Prostate gland (tissue), 2 donors: ENCODE results near the gene HAND2.

Experiments used
- POLR2AphosphoS5 ChIP-seq: sonication (generic); formaldehyde crosslinking; IDR thresholded peaks from one replicate; pipeline ENCODE4 v1.6.1; 2017; ENCODE audit warnings: antibody characterized with exemption
- TF ChIP-seq, protein P1 (sequence below), 4 experiments: fragments of 200-600 bp in 2 of 4; fragments of 450-650 bp in 2 of 4; sonication (generic) in 2 of 4; IDR thresholded peaks; 1 replicate in 3 of 4; 2 replicates in 1 of 4; pipeline ENCODE4 v1.5.1; 2016 to 2019; ENCODE audit warnings: antibody characterized with exemption in 4 of 4, mild to moderate bottlenecking in 2 of 4, moderate library complexity in 2 of 4

GRCh38 chr4:173518425-173519102 lies 11.5 kb downstream of the HAND2 start:
- TF ChIP-seq, protein P1, sequence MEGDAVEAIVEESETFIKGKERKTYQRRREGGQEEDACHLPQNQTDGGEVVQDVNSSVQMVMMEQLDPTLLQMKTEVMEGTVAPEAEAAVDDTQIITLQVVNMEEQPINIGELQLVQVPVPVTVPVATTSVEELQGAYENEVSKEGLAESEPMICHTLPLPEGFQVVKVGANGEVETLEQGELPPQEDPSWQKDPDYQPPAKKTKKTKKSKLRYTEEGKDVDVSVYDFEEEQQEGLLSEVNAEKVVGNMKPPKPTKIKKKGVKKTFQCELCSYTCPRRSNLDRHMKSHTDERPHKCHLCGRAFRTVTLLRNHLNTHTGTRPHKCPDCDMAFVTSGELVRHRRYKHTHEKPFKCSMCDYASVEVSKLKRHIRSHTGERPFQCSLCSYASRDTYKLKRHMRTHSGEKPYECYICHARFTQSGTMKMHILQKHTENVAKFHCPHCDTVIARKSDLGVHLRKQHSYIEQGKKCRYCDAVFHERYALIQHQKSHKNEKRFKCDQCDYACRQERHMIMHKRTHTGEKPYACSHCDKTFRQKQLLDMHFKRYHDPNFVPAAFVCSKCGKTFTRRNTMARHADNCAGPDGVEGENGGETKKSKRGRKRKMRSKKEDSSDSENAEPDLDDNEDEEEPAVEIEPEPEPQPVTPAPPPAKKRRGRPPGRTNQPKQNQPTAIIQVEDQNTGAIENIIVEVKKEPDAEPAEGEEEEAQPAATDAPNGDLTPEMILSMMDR (IDR thresholded peaks at IDR 0.05), result no peak
- no peak for TF ChIP-seq POLR2AphosphoS5
